IMR-90 (cell line): Measurements from ENCODE around the gene ATP5PD. TPM values are rescaled to one million over a fixed set of nuclear protein-coding genes. Genes with fewer than 3 reads are reported as not detected.

Experiments used
- ATAC-seq: fragments of 200-7000 bp; cut with Tn5 transposase; 2 replicates; pipeline ENCODE4 v1.9.1; 2020; ENCODE audit warnings: low read depth, mild to moderate bottlenecking, moderate library complexity
- BruUV-seq: library from RNA; stranded (reverse); fragments of 400-500 nt; replicated peaks from 2 replicates; lab custom pipeline; 2021; lab: Mats Ljungman, UMichigan
- CTCF ChIA-PET: fragments of 300-600 bp; formaldehyde crosslinking; extraction: SDS; loops from one replicate; lab custom pipeline; 2021; ENCODE audit warnings: antibody characterized with exemption; lab: Yijun Ruan, JAX
- POLR2A ChIA-PET: fragments of 300-600 bp; sonication (Branson Sonifier 250); formaldehyde crosslinking; loops from one replicate; lab custom pipeline; 2022; ENCODE audit warnings: antibody characterized with exemption; ENCODE audit not compliant: unreplicated experiment; lab: Charles Lee
- DNase-seq: peaks from one replicate; pipeline ENCODE4 v3.0.0; 2013
- H2AFZ ChIP-seq: replicated peaks from 2 replicates; pipeline ENCODE3; 2013; ENCODE audit warnings: low read length, mild to moderate bottlenecking; ENCODE audit not compliant: poor library complexity
- H2AK5ac ChIP-seq: 2 replicates; pipeline ENCODE4 v1.6.1; 2013; ENCODE audit warnings: low read depth, low read length, inconsistent platforms
- H2AK9ac ChIP-seq: replicated peaks from 2 replicates; pipeline ENCODE3; 2013; ENCODE audit warnings: mild to moderate bottlenecking, low read depth, low read length, moderate library complexity; ENCODE audit not compliant: poor library complexity
- H2BK120ac ChIP-seq: 2 replicates; pipeline ENCODE4 v1.6.1; 2013; ENCODE audit warnings: low read depth, low read length, inconsistent platforms
- H2BK15ac ChIP-seq: 3 replicates; pipeline ENCODE4 v1.6.1; 2013; ENCODE audit warnings: low read depth, low read length, inconsistent platforms
- H2BK20ac ChIP-seq: 2 replicates; pipeline ENCODE4 v1.6.1; 2013; ENCODE audit warnings: low read depth, mild to moderate bottlenecking, inconsistent platforms, low read length, moderate library complexity
- H2BK5ac ChIP-seq: 2 replicates; pipeline ENCODE4 v1.6.1; 2013; ENCODE audit warnings: mild to moderate bottlenecking, low read depth, low read length, inconsistent platforms; ENCODE audit not compliant: poor library complexity, severe bottlenecking
- H3K14ac ChIP-seq: replicated peaks from 2 replicates; pipeline ENCODE4 v1.6.1; 2013; ENCODE audit warnings: low read depth, low read length, inconsistent platforms
- H3K18ac ChIP-seq: 2 replicates; pipeline ENCODE4 v1.6.1; 2013; ENCODE audit warnings: low read depth, low read length, control low read depth
- H3K23ac ChIP-seq: 2 replicates; pipeline ENCODE4 v1.6.1; 2013; ENCODE audit warnings: low read depth, low read length, inconsistent platforms
- H3K27ac ChIP-seq: 2 replicates; pipeline ENCODE4 v1.5.1; 2013; ENCODE audit warnings: mild to moderate bottlenecking, control low read depth, low read length; ENCODE audit not compliant: insufficient read depth
- H3K27me3 ChIP-seq: 2 replicates; pipeline ENCODE4 v1.6.1; 2013; ENCODE audit warnings: low read length; ENCODE audit not compliant: control insufficient read depth, insufficient read depth
- H3K36me3 ChIP-seq: 2 replicates; pipeline ENCODE4 v1.6.1; 2013; ENCODE audit warnings: low read length, mixed read lengths; ENCODE audit not compliant: control insufficient read depth, insufficient read depth
- H3K4ac ChIP-seq: 2 replicates; pipeline ENCODE4 v1.6.1; 2013; ENCODE audit warnings: low read depth, low read length, inconsistent platforms
- H3K4me1 ChIP-seq: 2 replicates; pipeline ENCODE4 v1.6.1; 2013; ENCODE audit warnings: low read length, mixed read lengths; ENCODE audit not compliant: control insufficient read depth, insufficient read depth
- H3K4me2 ChIP-seq: 2 replicates; pipeline ENCODE4 v1.6.1; 2013; ENCODE audit warnings: low read depth, mild to moderate bottlenecking, control low read depth, low read length, moderate library complexity
- H3K4me3 ChIP-seq: 2 replicates; pipeline ENCODE4 v1.5.1; 2013; ENCODE audit warnings: low read depth, mild to moderate bottlenecking, control low read depth, low read length, moderate library complexity; ENCODE audit not compliant: insufficient read depth
- H3K56ac ChIP-seq: 2 replicates; pipeline ENCODE4 v1.6.1; 2013; ENCODE audit warnings: low read length, inconsistent platforms; ENCODE audit not compliant: insufficient read depth; ENCODE audit errors: extremely low read depth
- H3K79me1 ChIP-seq, 2 experiments: 2 replicates each; pipeline ENCODE4 v1.6.1; 2013; ENCODE audit warnings: low read length in 2 of 2, inconsistent platforms in 1 of 2, low read depth in 1 of 2
- H3K9ac ChIP-seq: 2 replicates; pipeline ENCODE4 v1.6.1; 2013; ENCODE audit warnings: low read depth, low read length, control low read depth
- H3K9me1 ChIP-seq: 2 replicates; pipeline ENCODE4 v1.6.1; 2013; ENCODE audit warnings: low read length, inconsistent platforms; ENCODE audit not compliant: insufficient read depth
- H3K9me3 ChIP-seq: 2 replicates; pipeline ENCODE4 v1.6.1; 2013; ENCODE audit warnings: low read length; ENCODE audit not compliant: control insufficient read depth, insufficient read depth
- H4K20me1 ChIP-seq: 2 replicates; pipeline ENCODE4 v1.6.1; 2013; ENCODE audit warnings: low read length, inconsistent platforms; ENCODE audit not compliant: insufficient read depth
- H4K5ac ChIP-seq: 2 replicates; pipeline ENCODE4 v1.6.1; 2013; ENCODE audit warnings: mild to moderate bottlenecking, low read depth, low read length, control low read depth
- H4K8ac ChIP-seq, 2 experiments: 2 replicates each; pipeline ENCODE4 v1.6.1; 2013; ENCODE audit warnings: low read depth in 2 of 2, low read length in 2 of 2, control low read depth in 1 of 2, inconsistent platforms in 1 of 2
- H4K91ac ChIP-seq: 2 replicates; pipeline ENCODE4 v1.6.1; 2013; ENCODE audit warnings: low read depth, low read length, inconsistent platforms; ENCODE audit not compliant: insufficient read depth
- BHLHE40 ChIP-seq: fragments of 150-350 bp; IDR thresholded peaks from 2 replicates; pipeline ENCODE4 v1.6.1; 2016; ENCODE audit warnings: mild to moderate bottlenecking, low read depth, low read length
- CEBPB ChIP-seq: IDR thresholded peaks from 2 replicates; pipeline ENCODE4 v1.6.1; 2012; ENCODE audit warnings: low read depth, low read length, improper control_type of control experiment
- ELK1 ChIP-seq: fragments of 150-350 bp; IDR thresholded peaks from 2 replicates; pipeline ENCODE4 v1.6.1; 2016; ENCODE audit warnings: low read depth, mild to moderate bottlenecking, low read length, moderate library complexity, borderline replicate concordance
- MAFK ChIP-seq: IDR thresholded peaks from 2 replicates; pipeline ENCODE4 v1.6.1; 2012; ENCODE audit warnings: low read depth, low read length, improper control_type of control experiment
- MXI1 ChIP-seq: IDR thresholded peaks from 2 replicates; pipeline ENCODE4 v1.6.1; 2012; ENCODE audit warnings: low read depth, mild to moderate bottlenecking, low read length, moderate library complexity, borderline replicate concordance
- NFE2L2 ChIP-seq: fragments of 150-350 bp; IDR thresholded peaks from 2 replicates; pipeline ENCODE4 v1.6.1; 2016; ENCODE audit warnings: low read depth, mild to moderate bottlenecking, low read length
- RAD21 ChIP-seq: IDR thresholded peaks from 2 replicates; pipeline ENCODE4 v1.6.1; 2012; ENCODE audit warnings: low read length, improper control_type of control experiment
- RCOR1 ChIP-seq: IDR thresholded peaks from 2 replicates; pipeline ENCODE4 v1.6.1; 2012; ENCODE audit warnings: mild to moderate bottlenecking, low read length, improper control_type of control experiment; ENCODE audit not compliant: insufficient replicate concordance
- RFX5 ChIP-seq: IDR thresholded peaks from 2 replicates; pipeline ENCODE4 v1.8.0; 2012; ENCODE audit warnings: low read depth, mild to moderate bottlenecking, low read length, moderate library complexity
- WGBS, 2 experiments: methylation state at CpG; one replicate each; pipeline versions ENCODE4 v1.1.5 to v1.1.7; 2013; ENCODE audit warnings: missing lambda C conversion rate in 2 of 2; ENCODE audit not compliant: insufficient read length in 1 of 2; ENCODE audit errors: extremely low coverage in 2 of 2; 5-methylcytosine and 5-hydroxymethylcytosine counted together
- dilution Hi-C: fragments of 300-500 bp; cut with HindIII; formaldehyde crosslinking; loops from one replicate; pipeline ENCODE4 v1.14.3; 2018; ENCODE audit warnings: low sequenced_read_pairs; ENCODE audit not compliant: unreplicated experiment
- in situ Hi-C: fragments of 300-500 bp; cut with MboI; formaldehyde crosslinking; loops from 3 replicates; pipeline ENCODE4 v1.14.3; 2019; ENCODE audit warnings: low sequenced_read_pairs, inconsistent platforms, mixed read lengths
- intact Hi-C: fragments of 100-400 bp; cut with micrococcal nuclease; formaldehyde crosslinking; loops from 2 replicates; pipeline ENCODE4 v1.10.0; 2022
- polyA plus RNA-seq, 3 experiments: library from polyadenylated mRNA; depleted of rRNA; stranded (reverse); fragments of >200 nt; gene quantifications; 2 replicates each; pipeline ENCODE4 v1.2.3, GENCODE V29; 2012; ENCODE audit warnings: low replicate concordance in 1 of 3
- total RNA-seq: library from RNA; depleted of rRNA; stranded (reverse); fragments of >200 nt; gene quantifications from 2 replicates; pipeline ENCODE4 v1.2.3, GENCODE V29; 2012

ATP5PD gene
- total and polyA plus RNA-seq, 2 of the 4 experiments (the other 2 are of a cell fraction): 373 to 425 TPM

GRCh38 chr17:75008373-75008772 is 38.4 kb downstream of the ATP5PD start:
- no peaks in the 10 kb centered on the region for H4K20me1 ChIP-seq
- no peak overlapping the region for H3K4me3 ChIP-seq
- no peaks in the 10 kb centered on the region for H3K27me3 ChIP-seq
- no peaks in the 10 kb centered on the region for H3K9me1 ChIP-seq
- ChIA-PET POLR2A (interaction anchor here (0.5 kb wide), 2 partner anchors 14 to 157 kb away, joined by 3 read pairs; no protein-coding TSS in a partner anchor), CTCF (no interaction called here)
- peaks cover 2% of the 10 kb centered on the region for H3K4me1 ChIP-seq
- no peak overlapping the region for H3K4me2 ChIP-seq
- H2AK9ac ChIP-seq: no peak overlapping the region
- H3K36me3 ChIP-seq: peaks cover 19% of the 10 kb centered on the region; the same call in 1 of the 2 replicates
- no peak overlapping the region for H3K4ac ChIP-seq
- H2BK20ac ChIP-seq: no peak overlapping the region
- BruUV-seq: no TSS peak
- H4K8ac ChIP-seq: no peak overlapping the region
- in situ Hi-C loops: no loop called here
- whole genome bisulfite sequencing, 2 experiments: no CpG with 5 or more reads among the region's 6 CpGs
- intact Hi-C loops: no loop called here
- H4K5ac ChIP-seq: no peak overlapping the region
- H2AK5ac ChIP-seq: no peak overlapping the region
- H3K9ac ChIP-seq: no peak overlapping the region
- dilution Hi-C loops: no loop called here
- TF ChIP-seq MAFK (no peak), RAD21 (no peak), RFX5 (no peak), BHLHE40 (no peak), MXI1 (no peak), CEBPB (no peak), NFE2L2 (no peak), ELK1 (no peak), RCOR1 (no peak)
- H3K27ac ChIP-seq: no peak overlapping the region
- no peak overlapping the region for H3K18ac ChIP-seq
- H3K9me3 ChIP-seq: no peaks in the 10 kb centered on the region
- H3K56ac ChIP-seq: no peak overlapping the region
- no peak overlapping the region for H2BK5ac ChIP-seq
- no peak overlapping the region for H3K23ac ChIP-seq
- no peak overlapping the region for H3K14ac ChIP-seq
- H4K91ac ChIP-seq: no peak overlapping the region
- H3K79me1 ChIP-seq: peaks cover 4 to 6% of the 10 kb centered on the region in 2 experiments
- no peak for ATAC-seq
- H2BK15ac ChIP-seq: no peak overlapping the region
- H2AFZ ChIP-seq: no peak overlapping the region
- no peak for DNase-seq
- H2BK120ac ChIP-seq: no peak overlapping the region
